Measurements from ENCODE around the gene ANTKMT.
A peak's percentile ranks its signal among the peaks of the same experiment; 100 is the strongest.

Gene ANTKMT

GRCh38 chr16:716768-717325 lies 4.1 kb upstream of the ANTKMT start:
- Histone ChIP-seq H2BK15ac (ENCODE audit: low read length) (peak overlapping the region; percentile 100), H3K4me3 (ENCODE audit: low read length in 2 of 2) (peak overlapping the region; percentile 62 to 96), H3K4me2 (ENCODE audit: insufficient read depth, low read length, poor library complexity, severe bottlenecking) (peak overlapping the region; percentile 99), H3K9ac (ENCODE audit: low read depth, low read length, poor library complexity) (peak overlapping the region; percentile 79), H3K27me3 (ENCODE audit: control insufficient read depth in 3 of 3, insufficient read depth in 3 of 3, low read depth in 1 of 3, low read length in 3 of 3) (peaks cover 0 to 7% (median 0%) of the 10 kb centered on the region in 3 experiments), H3K36me3 (replicated peaks in 1 of 2; ENCODE audit: control insufficient read depth in 2 of 2, insufficient read depth in 2 of 2, low read length in 2 of 2) (peaks cover 11 to 28% of the 10 kb centered on the region in 2 donors), H3K79me1 (ENCODE audit: low read depth, low read length) (peaks cover 38% of the 10 kb centered on the region), H2AK5ac (ENCODE audit: low read depth, low read length) (peak overlapping the region; percentile 100), H3K4ac (ENCODE audit: low read length) (peak overlapping the region; percentile 85), H3K4me1 (ENCODE audit: control insufficient read depth in 2 of 2, insufficient read depth in 1 of 2, low read depth in 1 of 2, low read length in 2 of 2) (peaks cover 47 to 55% of the 10 kb centered on the region in 2 donors), H3K23ac (ENCODE audit: low read depth, low read length, poor library complexity) (peak overlapping the region; percentile 83), H2BK120ac (ENCODE audit: low read depth, low read length) (peak overlapping the region; percentile 97), H3K14ac (ENCODE audit: low read length) (peak overlapping the region; percentile 11), H2AFZ (ENCODE audit: low read length) (no peak overlapping the region), H2BK5ac (ENCODE audit: low read length) (peak overlapping the region; percentile 100), H4K8ac (ENCODE audit: low read depth, low read length) (no peak overlapping the region), H3K27ac (replicated peaks; ENCODE audit: low read length) (peak overlapping the region; percentile 97), H3K18ac (ENCODE audit: low read length) (peak overlapping the region; percentile 95), H2BK12ac (ENCODE audit: low read length) (peak overlapping the region; percentile 48), H4K91ac (ENCODE audit: low read depth, low read length, poor library complexity) (peak overlapping the region; percentile 0), H3K9me3 (replicated peaks in 1 of 2; ENCODE audit: control insufficient read depth in 2 of 2, insufficient read depth in 1 of 2, low read depth in 1 of 2, low read length in 2 of 2) (no peaks in the 10 kb centered on the region)
- no peak for DNase-seq (ENCODE audit: low spot score)
- WGBS, 2 donors (ENCODE audit: extremely low coverage in 2 of 2, insufficient read length in 2 of 2, insufficient replicate concordance in 1 of 2) = no CpG with 5 or more reads among the region's 29 CpGs

- Histone ChIP-seq H3K18ac (ENCODE audit: low read length) (peak overlapping the region; percentile 98), H3K4me3 (ENCODE audit: low read length in 2 of 2) (no peak overlapping the region), H2BK120ac (ENCODE audit: low read depth, low read length) (peak overlapping the region; percentile 87), H3K36me3 (replicated peaks in 1 of 2; ENCODE audit: control insufficient read depth in 2 of 2, insufficient read depth in 2 of 2, low read length in 2 of 2) (peaks cover 12 to 28% of the 10 kb centered on the region in 2 donors), H3K27me3 (ENCODE audit: control insufficient read depth in 3 of 3, insufficient read depth in 3 of 3, low read depth in 1 of 3, low read length in 3 of 3) (peaks cover 0 to 5% (median 0%) of the 10 kb centered on the region in 3 experiments), H3K4ac (ENCODE audit: low read length) (peak overlapping the region; percentile 85), H3K79me1 (ENCODE audit: low read depth, low read length) (peaks cover 40% of the 10 kb centered on the region), H3K4me2 (ENCODE audit: insufficient read depth, low read length, poor library complexity, severe bottlenecking) (peak overlapping the region; percentile 31), H3K9ac (ENCODE audit: low read depth, low read length, poor library complexity) (peak overlapping the region; percentile 88), H3K23ac (ENCODE audit: low read depth, low read length, poor library complexity) (peak overlapping the region; percentile 97), H2BK12ac (ENCODE audit: low read length) (peak overlapping the region; percentile 75), H2AK5ac (ENCODE audit: low read depth, low read length) (peak overlapping the region; percentile 100), H4K91ac (ENCODE audit: low read depth, low read length, poor library complexity) (peak overlapping the region; percentile 79), H2BK5ac (ENCODE audit: low read length) (peak overlapping the region; percentile 100), H3K4me1 (ENCODE audit: control insufficient read depth in 2 of 2, insufficient read depth in 1 of 2, low read depth in 1 of 2, low read length in 2 of 2) (peaks cover 47 to 60% of the 10 kb centered on the region in 2 donors), H2AFZ (ENCODE audit: low read length) (no peak overlapping the region), H3K27ac (replicated peaks; ENCODE audit: low read length) (peak overlapping the region; percentile 63), H4K8ac (ENCODE audit: low read depth, low read length) (no peak overlapping the region), H3K9me3 (replicated peaks in 1 of 2; ENCODE audit: control insufficient read depth in 2 of 2, insufficient read depth in 1 of 2, low read depth in 1 of 2, low read length in 2 of 2) (no peaks in the 10 kb centered on the region), H3K14ac (ENCODE audit: low read length) (no peak overlapping the region), H2BK15ac (ENCODE audit: low read length) (peak overlapping the region; percentile 100)
- DNase-seq (ENCODE audit: low spot score) = no peak
- WGBS, 2 donors (ENCODE audit: extremely low coverage in 2 of 2, insufficient read length in 2 of 2, insufficient replicate concordance in 1 of 2) = no CpG with 5 or more reads among the region's 32 CpGs
Observed at GRCh38 chr16:717450-718245, 3.3 kb upstream of the ANTKMT start.

GRCh38 chr16:718389-718788 lies 2.6 kb upstream of the ANTKMT start:
- H3K79me1 ChIP-seq (ENCODE audit: low read depth, low read length) = peaks cover 43% of the 10 kb centered on the region
- H2BK12ac ChIP-seq (ENCODE audit: low read length) = peak overlapping the region; percentile 95
- H4K91ac ChIP-seq (ENCODE audit: low read depth, low read length, poor library complexity) = no peak overlapping the region
- peak overlapping the region; percentile 63 for H3K9ac ChIP-seq (ENCODE audit: low read depth, low read length, poor library complexity)
- peaks cover 0 to 5% (median 0%) of the 10 kb centered on the region in 3 experiments for H3K27me3 ChIP-seq (ENCODE audit: control insufficient read depth in 3 of 3, insufficient read depth in 3 of 3, low read depth in 1 of 3, low read length in 3 of 3)
- H3K18ac ChIP-seq (ENCODE audit: low read length) = peak overlapping the region; percentile 24
- H3K23ac ChIP-seq (ENCODE audit: low read depth, low read length, poor library complexity) = peak overlapping the region; percentile 34
- peak overlapping the region; percentile 44 for H3K4ac ChIP-seq (ENCODE audit: low read length)
- no peak overlapping the region for H3K14ac ChIP-seq (ENCODE audit: low read length)
- H2AK5ac ChIP-seq (ENCODE audit: low read depth, low read length) = peak overlapping the region; percentile 100
- WGBS, 2 donors (ENCODE audit: extremely low coverage in 2 of 2, insufficient read length in 2 of 2, insufficient replicate concordance in 1 of 2) = no CpG with 5 or more reads among the region's 9 CpGs
- H2BK5ac ChIP-seq (ENCODE audit: low read length) = peak overlapping the region; percentile 100
- DNase-seq (ENCODE audit: low spot score) = no peak
- peaks cover 47 to 60% of the 10 kb centered on the region in 2 donors for H3K4me1 ChIP-seq (ENCODE audit: control insufficient read depth in 2 of 2, insufficient read depth in 1 of 2, low read depth in 1 of 2, low read length in 2 of 2)
- no peak overlapping the region for H4K8ac ChIP-seq (ENCODE audit: low read depth, low read length)
- H2BK120ac ChIP-seq (ENCODE audit: low read depth, low read length) = no peak overlapping the region
- peak overlapping the region; percentile 63 for H3K27ac ChIP-seq (replicated peaks; ENCODE audit: low read length)
- H3K9me3 ChIP-seq (replicated peaks in 1 of 2; ENCODE audit: control insufficient read depth in 2 of 2, insufficient read depth in 1 of 2, low read depth in 1 of 2, low read length in 2 of 2) = no peaks in the 10 kb centered on the region
- peaks cover 15 to 31% of the 10 kb centered on the region in 2 donors for H3K36me3 ChIP-seq (replicated peaks in 1 of 2; ENCODE audit: control insufficient read depth in 2 of 2, insufficient read depth in 2 of 2, low read length in 2 of 2)
- no peak overlapping the region for H2AFZ ChIP-seq (ENCODE audit: low read length)
- no peak overlapping the region for H3K4me2 ChIP-seq (ENCODE audit: insufficient read depth, low read length, poor library complexity, severe bottlenecking)
- peak overlapping the region; percentile 100 for H2BK15ac ChIP-seq (ENCODE audit: low read length)
- H3K4me3 ChIP-seq (ENCODE audit: low read length in 2 of 2) = peak overlapping the region in 1 of 2 donors; percentile 36

GRCh38 chr16:718922-719321 lies 2.0 kb upstream of the ANTKMT start:
- peak overlapping the region; percentile 44 for H3K4ac ChIP-seq (ENCODE audit: low read length)
- no peaks in the 10 kb centered on the region for H3K9me3 ChIP-seq (replicated peaks in 1 of 2; ENCODE audit: control insufficient read depth in 2 of 2, insufficient read depth in 1 of 2, low read depth in 1 of 2, low read length in 2 of 2)
- no peak overlapping the region for H3K4me3 ChIP-seq (ENCODE audit: low read length in 2 of 2)
- H2AFZ ChIP-seq (ENCODE audit: low read length) = no peak overlapping the region
- H3K4me1 ChIP-seq (ENCODE audit: control insufficient read depth in 2 of 2, insufficient read depth in 1 of 2, low read depth in 1 of 2, low read length in 2 of 2) = peaks cover 46 to 58% of the 10 kb centered on the region in 2 donors
- peak overlapping the region; percentile 79 for H3K9ac ChIP-seq (ENCODE audit: low read depth, low read length, poor library complexity)
- peaks cover 43% of the 10 kb centered on the region for H3K79me1 ChIP-seq (ENCODE audit: low read depth, low read length)
- H3K18ac ChIP-seq (ENCODE audit: low read length) = peak overlapping the region; percentile 44
- no peak overlapping the region for H3K4me2 ChIP-seq (ENCODE audit: insufficient read depth, low read length, poor library complexity, severe bottlenecking)
- no CpG with 5 or more reads among the region's 6 CpGs for WGBS, 2 donors (ENCODE audit: extremely low coverage in 2 of 2, insufficient read length in 2 of 2, insufficient replicate concordance in 1 of 2)
- peak overlapping the region; percentile 34 for H3K23ac ChIP-seq (ENCODE audit: low read depth, low read length, poor library complexity)
- H2BK15ac ChIP-seq (ENCODE audit: low read length) = peak overlapping the region; percentile 100
- no peak overlapping the region for H3K27ac ChIP-seq (replicated peaks; ENCODE audit: low read length)
- peak overlapping the region; percentile 59 for H2BK12ac ChIP-seq (ENCODE audit: low read length)
- H2BK120ac ChIP-seq (ENCODE audit: low read depth, low read length) = no peak overlapping the region
- peak overlapping the region; percentile 100 for H2AK5ac ChIP-seq (ENCODE audit: low read depth, low read length)
- peaks cover 0 to 2% (median 0%) of the 10 kb centered on the region in 3 experiments for H3K27me3 ChIP-seq (ENCODE audit: control insufficient read depth in 3 of 3, insufficient read depth in 3 of 3, low read depth in 1 of 3, low read length in 3 of 3)
- DNase-seq (ENCODE audit: low spot score) = no peak
- H2BK5ac ChIP-seq (ENCODE audit: low read length) = peak overlapping the region; percentile 100
- no peak overlapping the region for H4K8ac ChIP-seq (ENCODE audit: low read depth, low read length)
- H3K36me3 ChIP-seq (replicated peaks in 1 of 2; ENCODE audit: control insufficient read depth in 2 of 2, insufficient read depth in 2 of 2, low read length in 2 of 2) = peaks cover 15 to 31% of the 10 kb centered on the region in 2 donors
- H4K91ac ChIP-seq (ENCODE audit: low read depth, low read length, poor library complexity) = peak overlapping the region; percentile 56
- H3K14ac ChIP-seq (ENCODE audit: low read length) = no peak overlapping the region
